Loucy (cell line): Measurements from ENCODE around the gene TRAPPC6A.

Experiments
- H2AFZ ChIP-seq: fragments of 200-600 bp; sonication (generic); 2 replicates; pipeline ENCODE4 v1.6.0; 2016; ENCODE audit warnings: antibody characterized with exemption, mild to moderate bottlenecking, low read length, moderate library complexity
- H3F3A ChIP-seq: fragments of 200-600 bp; 2 replicates; pipeline ENCODE4 v1.6.0; 2016; ENCODE audit warnings: antibody characterized with exemption, low read depth, mild to moderate bottlenecking
- H3K27me3 ChIP-seq: fragments of 200-600 bp; sonication (generic); 2 replicates; pipeline ENCODE4 v1.6.1; 2014; ENCODE audit warnings: low read length, mild to moderate bottlenecking; ENCODE audit not compliant: insufficient read depth, poor library complexity, severe bottlenecking
- H3K36me3 ChIP-seq: fragments of 200-600 bp; sonication (generic); 2 replicates; pipeline ENCODE4 v1.6.1; 2016; ENCODE audit warnings: low read length; ENCODE audit not compliant: insufficient read depth
- H3K4me1 ChIP-seq: fragments of 200-600 bp; sonication (generic); 2 replicates; pipeline ENCODE4 v1.5.1; 2014; ENCODE audit warnings: low read length, mild to moderate bottlenecking; ENCODE audit not compliant: insufficient read depth, poor library complexity, severe bottlenecking
- H3K4me2 ChIP-seq: fragments of 200-600 bp; sonication (generic); 2 replicates; pipeline ENCODE4 v1.6.0; 2014; ENCODE audit warnings: antibody characterized with exemption, low read length, low read depth, mild to moderate bottlenecking; ENCODE audit not compliant: poor library complexity, severe bottlenecking
- H3K4me3 ChIP-seq: fragments of 200-600 bp; sonication (generic); 2 replicates; pipeline ENCODE4 v1.5.1; 2014; ENCODE audit warnings: low read length, mild to moderate bottlenecking, mixed read lengths; ENCODE audit not compliant: poor library complexity, severe bottlenecking
- H3K79me2 ChIP-seq: fragments of 200-600 bp; sonication (generic); 2 replicates; pipeline ENCODE4 v1.6.1; 2014; ENCODE audit warnings: low read length; ENCODE audit not compliant: insufficient read depth
- H3K9ac ChIP-seq: fragments of 200-600 bp; sonication (generic); 2 replicates; pipeline ENCODE4 v1.6.0; 2014; ENCODE audit warnings: mild to moderate bottlenecking, low read depth, low read length, moderate library complexity; ENCODE audit not compliant: poor library complexity, severe bottlenecking
- H3K9me2 ChIP-seq: fragments of 200-600 bp; sonication (generic); replicated peaks from 2 replicates; pipeline ENCODE4 v1.6.1; 2016; ENCODE audit warnings: low read depth, low read length, mixed read lengths
- H3K9me3 ChIP-seq: fragments of 200-600 bp; sonication (generic); 2 replicates; pipeline ENCODE4 v1.6.1; 2014; ENCODE audit warnings: mild to moderate bottlenecking, antibody characterized with exemption, low read length, low read depth; ENCODE audit not compliant: insufficient read depth
- H4K20me1 ChIP-seq: fragments of 200-600 bp; sonication (generic); 2 replicates; pipeline ENCODE4 v1.6.0; 2014; ENCODE audit warnings: antibody characterized with exemption, low read length, mild to moderate bottlenecking; ENCODE audit not compliant: insufficient read depth, poor library complexity, severe bottlenecking
- EZH2phosphoT487 ChIP-seq: fragments of 200-600 bp; IDR thresholded peaks from 2 replicates; pipeline ENCODE4 v1.6.1; 2018; ENCODE audit warnings: antibody characterized with exemption, mild to moderate bottlenecking, moderate library complexity, borderline replicate concordance
- TF ChIP-seq, protein P1 (sequence below): fragments of 200-600 bp; sonication (generic); conservative IDR thresholded peaks from 2 replicates; pipeline ENCODE4 v1.5.1; 2014; ENCODE audit warnings: mild to moderate bottlenecking, antibody characterized with exemption, low read length

TRAPPC6A gene

GRCh38 chr19:45156751-45157150, 21.3 kb downstream of the TRAPPC6A start:
- Histone ChIP-seq H3K4me3 (no peak overlapping the region), H3K27me3 (no peaks in the 10 kb centered on the region), H3K79me2 (no peaks in the 10 kb centered on the region), H3F3A (no peaks in the 10 kb centered on the region), H3K4me2 (no peak overlapping the region), H3K9ac (no peak overlapping the region), H4K20me1 (no peaks in the 10 kb centered on the region), H3K9me3 (no peaks in the 10 kb centered on the region), H3K4me1 (no peaks in the 10 kb centered on the region), H3K36me3 (no peaks in the 10 kb centered on the region), H3K9me2 (no peaks in the 10 kb centered on the region), H2AFZ (no peak overlapping the region)
- TF ChIP-seq, protein P1, sequence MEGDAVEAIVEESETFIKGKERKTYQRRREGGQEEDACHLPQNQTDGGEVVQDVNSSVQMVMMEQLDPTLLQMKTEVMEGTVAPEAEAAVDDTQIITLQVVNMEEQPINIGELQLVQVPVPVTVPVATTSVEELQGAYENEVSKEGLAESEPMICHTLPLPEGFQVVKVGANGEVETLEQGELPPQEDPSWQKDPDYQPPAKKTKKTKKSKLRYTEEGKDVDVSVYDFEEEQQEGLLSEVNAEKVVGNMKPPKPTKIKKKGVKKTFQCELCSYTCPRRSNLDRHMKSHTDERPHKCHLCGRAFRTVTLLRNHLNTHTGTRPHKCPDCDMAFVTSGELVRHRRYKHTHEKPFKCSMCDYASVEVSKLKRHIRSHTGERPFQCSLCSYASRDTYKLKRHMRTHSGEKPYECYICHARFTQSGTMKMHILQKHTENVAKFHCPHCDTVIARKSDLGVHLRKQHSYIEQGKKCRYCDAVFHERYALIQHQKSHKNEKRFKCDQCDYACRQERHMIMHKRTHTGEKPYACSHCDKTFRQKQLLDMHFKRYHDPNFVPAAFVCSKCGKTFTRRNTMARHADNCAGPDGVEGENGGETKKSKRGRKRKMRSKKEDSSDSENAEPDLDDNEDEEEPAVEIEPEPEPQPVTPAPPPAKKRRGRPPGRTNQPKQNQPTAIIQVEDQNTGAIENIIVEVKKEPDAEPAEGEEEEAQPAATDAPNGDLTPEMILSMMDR = no peak
- no peak for TF ChIP-seq EZH2phosphoT487

GRCh38 chr19:45156011-45156630, 21.9 kb downstream of the TRAPPC6A start:
- no peaks in the 10 kb centered on the region for H3K79me2 ChIP-seq
- H4K20me1 ChIP-seq = no peaks in the 10 kb centered on the region
- no peak overlapping the region for H3K9ac ChIP-seq
- H3K9me2 ChIP-seq = no peaks in the 10 kb centered on the region
- no peaks in the 10 kb centered on the region for H3K27me3 ChIP-seq
- no peaks in the 10 kb centered on the region for H3K4me1 ChIP-seq
- no peaks in the 10 kb centered on the region for H3K36me3 ChIP-seq
- H2AFZ ChIP-seq = no peak overlapping the region
- no peak overlapping the region for H3K4me3 ChIP-seq
- H3F3A ChIP-seq = no peaks in the 10 kb centered on the region
- no peaks in the 10 kb centered on the region for H3K9me3 ChIP-seq
- no peak for TF ChIP-seq EZH2phosphoT487
- TF ChIP-seq, protein P1 = no peak
- no peak overlapping the region for H3K4me2 ChIP-seq

- Histone ChIP-seq H2AFZ (no peak overlapping the region), H3K36me3 (no peaks in the 10 kb centered on the region), H3K9me2 (no peaks in the 10 kb centered on the region), H3K4me1 (no peaks in the 10 kb centered on the region), H3K79me2 (no peaks in the 10 kb centered on the region), H4K20me1 (no peaks in the 10 kb centered on the region), H3K27me3 (no peaks in the 10 kb centered on the region), H3K4me3 (no peak overlapping the region), H3K9me3 (no peaks in the 10 kb centered on the region), H3K9ac (no peak overlapping the region), H3F3A (no peaks in the 10 kb centered on the region), H3K4me2 (no peak overlapping the region)
- TF ChIP-seq, protein P1 = no peak
- TF ChIP-seq EZH2phosphoT487 = no peak
Observed at GRCh38 chr19:45154064-45154827, 23.8 kb downstream of the TRAPPC6A start.
